GM18907 (cell line): ENCODE measurements around the gene THBS3.
"Not testable (repeated sequence)": the region's sequence is repeated elsewhere in the genome, so short reads cannot be mapped to it uniquely, and the experiment has no call there.

Source experiments
- ATAC-seq: cut with Tn5 transposase; IDR thresholded peaks from one replicate; pipeline ENCODE4 v1.9.1; 2021; ENCODE audit warnings: mild to moderate bottlenecking, moderate library complexity; ENCODE audit not compliant: unreplicated experiment

The THBS3 gene

GRCh38 chr1:155175281-155175926, 32.3 kb downstream of the THBS3 start:
- ATAC-seq = no peak

- ATAC-seq = no peak
Observed at GRCh38 chr1:155174324-155175280, 33.1 kb downstream of the THBS3 start.

GRCh38 chr1:155173478-155174323, 34.0 kb downstream of the THBS3 start, which contains the start of gene TRIM46:
Gene TRIM46, plus strand, starts transcription at chr1:155173849. Its CDS starts 118 bp downstream, at chr1:155173967.
- no peak for ATAC-seq

GRCh38 chr1:155172732-155173477, 34.8 kb downstream of the THBS3 start, which contains the start of gene KRTCAP2:
Gene KRTCAP2, minus strand, starts transcription at chr1:155173304. Its CDS starts 80 bp downstream, at chr1:155173224.
- ATAC-seq = peak; percentile 73

- ATAC-seq = peak; percentile 22
Observed at GRCh38 chr1:155171836-155172731, 35.6 kb downstream of the THBS3 start.

GRCh38 chr1:155170806-155171205, 36.9 kb downstream of the THBS3 start:
- no peak for ATAC-seq

- no peak for ATAC-seq
Observed at GRCh38 chr1:155170101-155170785, 37.5 kb downstream of the THBS3 start.

- ATAC-seq = no peak
Observed at GRCh38 chr1:155169541-155169940, 38.2 kb downstream of the THBS3 start.

GRCh38 chr1:155168456-155169210, 39.1 kb downstream of the THBS3 start:
- no peak for ATAC-seq

GRCh38 chr1:155168105-155168445, 39.6 kb downstream of the THBS3 start:
- ATAC-seq = not testable (repeated sequence)

- ATAC-seq = peak; percentile 40
Observed at GRCh38 chr1:155167166-155168104, 40.3 kb downstream of the THBS3 start.

GRCh38 chr1:155166471-155167165, 41.1 kb downstream of the THBS3 start:
- ATAC-seq = no peak

GRCh38 chr1:155166051-155166470, 41.6 kb downstream of the THBS3 start:
- ATAC-seq = no peak

GRCh38 chr1:155164625-155165024, 43.1 kb downstream of the THBS3 start:
- ATAC-seq = not testable (repeated sequence)

GRCh38 chr1:155163785-155164184, 43.9 kb downstream of the THBS3 start:
- ATAC-seq = not testable (repeated sequence)

GRCh38 chr1:155162631-155163030, 45.1 kb downstream of the THBS3 start:
- not testable (repeated sequence) for ATAC-seq
